SKM-1 (cell line): ENCODE data around the gene ITGB2.

Experiments used
- DNase-seq: peaks from one replicate; lab custom pipeline; 2025; ENCODE audit not compliant: unreplicated experiment; lab: John Stamatoyannopoulos, UW

ITGB2 gene

DNA sequence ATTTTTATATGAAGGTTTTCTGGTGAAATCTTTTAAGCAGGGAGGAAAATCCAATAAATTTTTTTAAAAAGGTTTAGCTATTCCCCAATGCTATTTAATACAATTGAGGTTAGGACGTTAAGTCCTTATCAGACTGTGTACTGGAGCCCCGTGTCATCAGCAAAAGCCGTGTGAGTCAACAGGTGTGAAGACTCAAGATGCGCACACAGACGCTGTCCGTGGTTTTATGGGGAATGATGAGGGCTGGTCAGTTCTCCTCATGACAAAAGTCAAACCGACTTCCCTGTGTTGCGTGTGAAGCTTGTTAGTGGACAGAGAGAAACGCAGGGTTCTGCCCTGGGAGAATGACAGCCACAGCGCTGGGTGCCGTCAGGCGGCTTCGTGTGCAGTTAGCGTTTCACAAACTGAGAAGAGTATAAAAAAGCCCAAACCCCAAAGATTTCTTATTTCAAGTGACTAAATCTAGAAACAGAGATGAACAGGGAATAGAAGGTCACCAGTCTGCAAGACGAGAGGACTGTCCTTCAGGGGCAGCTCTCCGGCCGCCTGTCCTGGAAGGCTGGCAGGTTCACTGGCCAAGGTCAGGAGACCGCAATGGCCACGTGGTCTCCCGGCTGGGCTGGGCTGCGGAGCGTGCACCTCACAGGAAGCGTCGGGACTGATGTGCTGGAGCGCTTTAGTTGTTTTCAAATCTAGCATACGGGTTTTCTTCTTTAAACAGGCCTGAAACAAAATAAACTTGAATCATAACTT is 69.6 kb downstream of the ITGB2 start:
- no peak for DNase-seq

- DNase-seq = no peak
These were observed 70.4 kb downstream of the ITGB2 start for GRCh38 chr21:44850208-44850800.

GRCh38 chr21:44849616-44850130 is 71.0 kb downstream of the ITGB2 start:
- no peak for DNase-seq

DNA sequence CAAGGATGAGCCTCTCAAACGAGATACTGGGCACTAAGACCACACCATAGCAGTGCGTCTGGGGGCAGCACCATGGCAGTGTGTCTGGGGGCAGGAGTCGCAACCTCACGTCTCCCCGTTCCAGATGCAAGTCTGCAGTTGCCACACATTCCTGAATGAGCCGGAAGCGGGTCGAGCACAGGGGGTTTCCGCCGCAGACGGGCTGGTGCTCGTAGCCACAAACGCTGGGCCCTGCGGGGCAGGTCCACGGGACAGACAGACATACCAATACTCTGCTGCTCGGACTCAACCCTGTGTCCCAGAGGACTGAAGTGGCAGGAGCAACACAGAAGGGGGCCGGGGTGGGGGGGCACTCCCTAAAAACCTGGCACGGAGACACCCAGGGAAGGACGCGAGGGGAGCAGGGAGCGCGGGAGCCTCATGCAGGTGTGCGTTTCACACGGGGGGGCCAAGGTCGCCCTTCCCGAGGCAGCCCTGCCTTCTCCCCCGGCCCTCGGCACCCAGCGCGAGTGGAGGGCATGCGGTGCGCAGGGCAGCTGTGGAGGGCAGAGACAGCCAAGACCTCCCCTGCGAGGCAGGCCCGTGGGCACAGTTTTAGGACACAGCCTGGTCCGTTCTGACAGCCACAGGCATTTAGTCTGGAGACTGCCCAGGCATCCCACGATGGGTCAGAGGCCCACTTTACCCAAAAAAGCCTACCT is 71.7 kb downstream of the ITGB2 start:
- no peak for DNase-seq

GRCh38 chr21:44847261-44848056 is 73.2 kb downstream of the ITGB2 start:
- no peak for DNase-seq

- peak; percentile 22 for DNase-seq
These were observed 74.0 kb downstream of the ITGB2 start for GRCh38 chr21:44846485-44847260.

DNA sequence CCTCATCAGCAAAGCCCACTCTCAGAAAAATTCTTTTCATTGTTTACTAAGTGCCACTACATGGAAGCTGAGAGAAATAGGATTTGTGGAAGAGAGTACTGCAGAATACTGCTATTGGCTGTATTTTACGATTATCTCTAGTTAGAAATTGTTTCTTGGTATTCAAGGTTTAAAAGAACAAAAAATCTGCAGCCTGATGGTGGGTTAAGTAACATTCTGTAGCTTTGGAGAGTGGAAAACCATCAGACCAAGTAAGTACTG is 74.5 kb downstream of the ITGB2 start:
- no peak for DNase-seq

- peak; percentile 35 for DNase-seq
These were observed 75.1 kb downstream of the ITGB2 start for GRCh38 chr21:44845418-44846223.

DNA sequence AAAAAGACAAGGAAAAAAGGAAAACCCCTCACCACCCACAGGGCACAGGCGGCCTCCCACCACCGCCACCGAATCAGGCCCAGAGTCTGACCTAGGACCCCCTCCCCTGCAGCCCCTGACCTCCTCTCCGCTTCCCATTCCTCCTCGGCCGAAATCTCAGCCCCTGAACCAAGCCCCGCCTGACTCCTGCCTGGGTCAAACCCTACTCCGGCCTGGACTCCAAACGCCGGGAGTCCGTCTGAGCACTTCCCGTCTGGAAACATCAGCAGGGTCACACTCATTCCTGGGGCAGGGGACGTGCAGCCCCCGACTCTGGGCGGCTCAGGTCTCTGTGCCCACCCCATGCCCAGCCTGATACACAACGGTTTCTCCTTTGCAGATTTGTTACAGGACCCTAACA is 76.4 kb downstream of the ITGB2 start:
- DNase-seq = no peak

DNA sequence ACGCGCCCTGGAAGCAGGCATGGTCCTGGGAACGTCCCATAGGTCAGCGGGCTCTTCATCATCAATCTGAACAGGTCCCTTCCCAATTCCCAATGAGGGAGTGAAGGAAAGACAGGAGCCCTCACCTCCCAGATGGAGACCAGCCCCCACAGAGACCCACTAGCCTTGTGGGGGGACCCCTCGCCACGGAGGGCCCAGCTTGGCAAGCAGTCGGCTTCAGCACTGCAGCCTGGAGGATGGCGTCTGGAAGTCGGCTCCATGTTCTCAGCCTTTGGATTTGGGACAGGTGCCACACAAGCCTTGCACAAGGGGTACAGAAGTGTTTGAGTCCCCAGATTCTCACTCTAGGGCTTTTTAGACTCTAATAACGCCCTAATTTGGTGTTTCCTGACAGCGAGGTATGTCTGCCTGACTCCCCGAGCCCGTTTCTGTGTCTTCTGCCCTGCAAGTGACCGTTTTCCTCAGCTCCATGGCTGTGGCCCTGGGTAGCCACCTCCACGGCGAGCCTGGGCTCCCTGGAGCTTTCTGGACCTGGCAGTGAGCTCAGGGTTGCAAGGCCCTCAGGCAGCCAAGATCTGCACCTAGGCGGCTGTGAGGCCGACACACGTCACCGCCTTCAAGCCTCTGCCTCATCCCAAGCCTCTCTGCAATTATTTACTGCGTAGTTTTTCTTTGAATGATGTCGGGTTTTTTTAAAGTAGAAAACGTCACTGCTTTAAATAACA is 77.8 kb downstream of the ITGB2 start:
- no peak for DNase-seq

- no peak for DNase-seq
These were observed 78.6 kb downstream of the ITGB2 start for GRCh38 chr21:44842087-44842486.

GRCh38 chr21:44840771-44841170 is 79.9 kb downstream of the ITGB2 start:
- DNase-seq = no peak

DNA sequence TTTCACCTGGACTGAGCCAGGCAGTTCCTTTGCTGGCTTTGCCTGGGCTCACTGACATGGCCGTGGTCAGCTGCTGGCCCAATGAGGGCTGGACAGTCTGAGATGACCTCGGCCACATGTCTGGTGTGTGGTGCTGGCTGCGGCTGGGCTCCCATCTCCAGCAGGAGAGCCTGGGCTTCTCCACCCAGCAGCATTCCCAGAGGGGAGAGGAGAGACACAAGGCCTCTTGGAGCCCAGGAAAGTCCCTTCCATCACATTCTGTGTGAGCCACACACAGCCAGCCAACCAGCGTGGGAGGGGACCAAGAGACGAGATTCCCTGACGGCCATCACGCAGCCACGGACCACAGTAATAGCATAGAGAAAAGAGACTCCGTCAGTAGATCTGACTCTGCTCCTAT is 81.7 kb downstream of the ITGB2 start:
- DNase-seq = no peak

DNA sequence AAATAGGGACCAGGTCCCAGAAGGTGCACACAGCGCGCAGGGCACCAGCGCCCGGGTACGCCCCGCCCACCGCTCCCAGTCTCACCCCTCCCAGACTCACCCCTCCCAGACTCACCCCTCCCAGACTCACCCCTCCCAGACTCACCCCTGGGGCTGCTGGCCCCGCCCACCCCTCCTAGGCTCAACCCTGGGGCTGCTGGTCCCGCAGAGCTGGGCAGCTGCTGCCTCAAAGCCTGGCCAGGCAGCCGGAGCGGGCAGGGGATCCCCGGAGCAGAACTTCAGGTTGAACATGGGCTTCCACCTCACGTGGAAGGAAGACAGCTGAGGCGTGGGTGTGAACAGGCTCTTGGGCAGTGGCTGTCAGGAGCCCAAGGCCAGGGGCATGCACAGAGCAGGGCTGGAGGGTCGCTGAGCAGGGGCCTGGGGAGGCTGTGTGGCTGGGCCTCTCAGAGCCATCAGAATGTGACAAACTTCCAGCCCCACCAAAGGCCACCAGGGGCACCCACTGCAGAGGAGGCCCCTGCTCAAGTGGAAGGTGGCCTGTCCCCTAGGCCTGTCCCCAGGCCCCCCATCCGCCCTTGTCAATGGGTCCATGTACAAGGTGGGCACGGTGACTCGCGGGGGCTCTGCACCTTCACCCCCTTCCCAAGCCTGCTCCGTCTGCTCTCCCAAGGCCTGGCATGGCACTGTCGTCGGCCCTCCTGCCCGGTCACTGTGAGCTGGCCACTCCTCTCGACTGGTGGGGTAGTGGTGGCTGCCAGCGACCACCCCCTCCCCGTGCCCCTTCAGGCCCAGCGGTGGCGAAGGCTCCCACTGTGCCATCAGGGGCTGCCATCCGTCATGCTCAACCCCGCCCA is 82.4 kb downstream of the ITGB2 start:
- no peak for DNase-seq

- DNase-seq = no peak
These were observed 83.2 kb downstream of the ITGB2 start for GRCh38 chr21:44837537-44837936.

DNA sequence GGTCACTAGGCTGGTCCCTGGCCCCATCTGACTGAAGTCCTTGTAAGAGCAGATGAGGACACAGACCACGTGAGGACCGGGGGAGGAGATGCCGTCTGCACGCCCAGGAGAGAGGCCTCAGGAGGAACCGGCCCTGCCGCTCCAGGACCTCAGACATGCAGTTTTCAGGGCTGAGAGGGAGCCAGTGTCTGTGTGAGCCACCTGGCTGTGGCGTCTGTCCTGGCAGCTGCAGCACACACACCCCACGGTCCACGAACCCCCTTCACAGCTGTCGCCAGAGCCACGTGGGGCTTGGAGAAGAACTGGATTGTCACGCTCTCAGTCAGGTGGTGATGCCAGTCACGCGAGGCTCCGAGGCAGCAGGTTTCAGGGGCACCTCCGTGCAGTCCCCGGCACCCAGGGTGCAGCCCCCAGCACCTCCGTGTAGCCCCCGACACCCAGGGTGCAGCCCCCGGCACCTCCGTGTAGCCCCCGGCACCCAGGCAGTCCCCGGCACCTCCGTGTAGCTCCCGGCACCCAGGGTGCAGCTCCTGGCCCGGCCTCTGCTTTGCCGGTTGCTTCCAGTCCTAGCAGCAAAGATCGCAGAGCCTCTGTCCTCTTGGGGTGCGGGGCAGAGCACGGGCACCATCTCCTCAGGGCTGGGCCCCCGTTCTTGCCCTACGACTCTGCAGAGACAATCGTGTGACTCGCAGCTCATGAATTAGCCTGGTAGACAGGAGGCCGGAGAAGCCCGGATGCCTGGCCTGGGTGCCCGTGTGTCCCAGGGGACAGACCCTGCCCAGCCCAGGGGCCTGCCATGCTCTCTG is 83.8 kb downstream of the ITGB2 start:
- DNase-seq = peak; percentile 33

GRCh38 chr21:44836349-44836665 is 84.4 kb downstream of the ITGB2 start:
- DNase-seq = no peak
